GM19351 (cell line): ENCODE results near the gene IGSF23.

Experiments used
- ATAC-seq: cut with Tn5 transposase; IDR thresholded peaks from one replicate; pipeline ENCODE4 v1.9.1; 2021; ENCODE audit warnings: mild to moderate bottlenecking, moderate library complexity; ENCODE audit not compliant: unreplicated experiment

The IGSF23 gene

GRCh38 chr19:44613295-44614178 lies at the start of gene IGSF23:
Gene IGSF23, plus strand, starts transcription at chr19:44613563. Its CDS starts 83 bp downstream, at chr19:44613646.
- no peak for ATAC-seq

- ATAC-seq = no peak
These were observed 46.4 kb upstream of the IGSF23 start for GRCh38 chr19:44566984-44567383.

DNA sequence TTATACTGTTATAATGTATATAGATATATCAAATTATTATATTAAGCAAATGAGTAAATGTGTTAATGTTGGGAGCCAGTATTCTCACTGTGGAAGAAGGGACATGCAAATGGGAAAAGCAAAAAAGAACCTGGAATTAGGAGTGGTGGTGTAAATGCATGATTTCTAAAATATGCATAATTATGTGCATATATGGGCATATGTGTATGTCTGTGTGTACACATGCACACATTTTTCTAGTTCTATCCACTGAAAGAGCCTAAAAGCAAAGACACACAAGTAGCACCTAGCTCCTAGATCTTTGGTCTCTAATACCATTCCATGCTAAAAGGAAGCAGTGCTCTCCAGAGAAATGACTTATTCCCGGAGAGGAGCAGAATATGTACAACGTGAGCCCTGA lies 45.6 kb upstream of the IGSF23 start:
- no peak for ATAC-seq

DNA sequence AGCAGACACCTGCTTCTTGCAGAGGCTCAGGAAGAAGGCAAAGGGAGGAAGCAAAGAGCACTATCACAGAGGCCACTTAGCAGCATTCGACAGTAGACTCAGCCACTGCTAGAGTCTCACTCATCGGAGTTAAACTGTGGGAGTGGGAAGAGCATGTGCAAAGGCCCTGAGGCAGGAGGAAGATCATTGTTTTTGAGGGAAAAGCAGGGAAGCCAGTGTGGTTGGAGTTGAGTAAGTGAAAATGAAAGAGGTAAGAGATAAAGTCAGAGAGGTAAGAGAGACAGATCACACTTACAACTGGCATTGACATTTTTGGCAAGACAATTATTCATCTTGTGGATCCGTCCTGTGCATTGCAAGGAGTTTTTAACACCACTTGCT lies 42.8 kb upstream of the IGSF23 start:
- no peak for ATAC-seq

- ATAC-seq = no peak
These were observed 42.2 kb upstream of the IGSF23 start for GRCh38 chr19:44570984-44571684.

GRCh38 chr19:44571830-44572580 lies 41.4 kb upstream of the IGSF23 start:
- no peak for ATAC-seq

DNA sequence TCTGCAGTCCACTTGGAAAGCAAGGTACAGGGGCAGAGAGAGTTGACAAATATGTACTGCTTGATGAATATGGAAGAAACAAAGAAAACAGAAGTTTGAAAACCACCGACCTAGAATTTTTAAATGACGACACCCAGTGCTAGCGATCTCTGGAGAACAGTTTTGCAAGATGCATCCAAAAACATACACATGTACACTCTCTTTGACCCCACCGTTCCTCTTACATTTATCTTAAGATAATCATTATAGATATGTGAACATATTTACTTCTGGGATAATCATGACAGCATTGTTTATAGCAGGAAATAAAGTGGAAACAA lies 40.8 kb upstream of the IGSF23 start:
- no peak for ATAC-seq

DNA sequence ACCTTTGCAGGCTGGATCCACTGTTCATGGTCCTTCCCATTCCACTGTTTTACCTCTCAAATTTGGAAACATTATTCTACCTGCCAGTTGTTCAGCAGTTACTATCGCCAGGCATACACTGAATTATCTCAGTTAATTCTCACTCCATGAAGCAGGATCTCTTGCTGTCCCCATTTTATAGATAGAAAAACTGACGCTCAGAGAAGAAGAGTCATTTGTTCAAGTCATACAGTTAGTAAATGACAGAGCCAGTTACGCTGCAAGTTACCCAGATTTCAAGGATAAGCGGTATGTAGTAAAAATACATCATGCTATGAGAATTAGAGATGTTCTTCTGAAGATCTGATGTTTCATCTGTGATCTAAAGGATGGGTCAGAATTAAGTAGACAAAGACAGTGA lies 40.2 kb upstream of the IGSF23 start:
- ATAC-seq = no peak

- no peak for ATAC-seq
These were observed 39.7 kb upstream of the IGSF23 start for GRCh38 chr19:44573627-44574026.

DNA sequence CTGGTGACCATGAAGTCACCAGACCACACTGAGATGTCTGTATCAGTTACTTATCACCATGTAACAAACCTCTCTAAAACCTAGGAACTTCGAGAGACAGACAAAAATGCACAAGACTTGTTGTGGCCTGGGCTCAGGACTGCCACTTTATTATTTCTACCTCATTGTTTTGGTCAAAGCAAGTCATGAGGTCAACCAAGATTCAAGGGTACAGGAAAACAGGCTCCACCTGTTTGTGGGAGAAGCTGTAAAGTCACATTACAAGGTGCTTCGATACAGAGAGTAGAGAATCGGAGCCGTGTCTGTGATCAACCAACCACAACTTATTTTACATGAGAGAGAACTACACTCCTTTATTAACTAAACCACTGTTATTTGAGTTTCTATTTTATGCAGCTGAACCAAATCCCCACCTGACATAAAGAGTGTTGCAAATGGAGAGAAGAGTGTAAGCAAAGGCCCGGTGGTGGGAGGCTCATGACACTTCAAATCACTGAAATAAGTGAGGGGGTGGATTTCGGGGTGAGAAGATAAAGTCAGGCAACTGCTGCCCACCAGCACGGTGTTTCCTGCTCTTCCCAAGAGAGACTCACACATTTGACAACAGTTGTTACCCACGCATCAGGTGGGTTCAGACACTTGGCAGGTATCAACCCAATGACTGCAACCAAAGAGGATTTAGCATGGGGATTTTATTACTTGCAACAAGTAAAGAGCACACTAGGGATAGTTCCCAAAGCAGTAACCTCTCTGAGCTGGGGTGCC lies 39.0 kb upstream of the IGSF23 start:
- no peak for ATAC-seq

GRCh38 chr19:44575116-44575700 lies 38.2 kb upstream of the IGSF23 start:
- no peak for ATAC-seq

- no peak for ATAC-seq
These were observed 36.4 kb upstream of the IGSF23 start for GRCh38 chr19:44576843-44577565.

DNA sequence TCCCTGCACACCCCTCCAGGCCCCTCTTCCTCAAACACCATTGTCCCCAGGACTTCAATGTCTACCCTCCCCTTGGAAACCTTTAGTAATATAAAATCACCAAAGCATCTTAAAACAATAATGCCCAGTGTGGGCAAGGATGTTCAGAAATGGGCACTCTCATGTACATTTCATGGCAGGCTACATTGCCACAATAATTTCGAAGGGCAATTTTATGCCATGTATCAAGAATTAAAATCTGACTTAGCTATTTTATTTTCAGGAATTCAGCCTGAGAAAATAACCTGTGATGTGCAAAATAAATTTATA lies 35.8 kb upstream of the IGSF23 start:
- no peak for ATAC-seq

GRCh38 chr19:44579663-44580365 lies 33.5 kb upstream of the IGSF23 start:
- ATAC-seq = no peak

DNA sequence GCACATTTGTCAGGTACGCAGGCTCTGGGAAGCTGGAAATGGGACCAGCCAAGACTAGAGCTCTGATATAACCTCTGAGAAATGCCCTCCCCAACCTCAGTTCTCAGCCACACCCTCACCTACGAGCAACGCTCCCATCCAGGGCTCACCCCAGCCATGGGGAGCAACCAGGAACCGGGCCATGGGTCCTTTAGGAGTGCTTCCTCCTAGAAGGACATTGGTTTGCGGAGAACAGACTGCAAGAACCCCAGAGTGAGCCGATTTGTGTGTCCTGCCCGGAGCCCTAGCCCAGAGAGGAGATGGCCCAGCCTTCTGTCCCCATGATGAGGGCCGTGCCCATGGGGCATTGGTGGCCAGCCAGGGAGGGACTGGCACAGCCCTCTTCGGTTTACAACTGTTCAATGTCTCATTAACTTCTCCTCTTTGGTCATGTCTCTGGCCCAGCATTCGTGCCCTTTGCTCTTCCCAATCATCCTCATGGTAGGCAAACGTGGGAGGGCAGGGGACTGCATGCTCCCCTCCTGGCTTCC lies 32.9 kb upstream of the IGSF23 start:
- ATAC-seq = no peak

- no peak for ATAC-seq
These were observed 32.1 kb upstream of the IGSF23 start for GRCh38 chr19:44581288-44581687.

GRCh38 chr19:44582581-44583265 lies 30.6 kb upstream of the IGSF23 start:
- no peak for ATAC-seq

- ATAC-seq = no peak
These were observed 27.8 kb upstream of the IGSF23 start for GRCh38 chr19:44585371-44586133.
